ENCODE measurements around the gene SAGE1. TPM values are rescaled to one million over a fixed set of nuclear protein-coding genes. Genes with fewer than 3 reads are reported as not detected.
"Not testable (repeated sequence)": the region's sequence is repeated elsewhere in the genome, so short reads cannot be mapped to it uniquely, and the experiment has no call there.

The SAGE1 gene
- total and polyA plus RNA-seq, 9 donors: not detected

- WGBS (ENCODE audit: insufficient coverage): 61% methylated on average over 5 of the region's 5 CpGs
- Histone ChIP-seq H3K4me3 (ENCODE audit: low read length) (no peak overlapping the region), H3K36me3 (ENCODE audit: control insufficient read depth, insufficient read depth, low read length) (no peaks in the 10 kb centered on the region), H3K4me1 (ENCODE audit: control insufficient read depth, insufficient read depth, low read length) (no peaks in the 10 kb centered on the region), H3K9me3 (replicated peaks; ENCODE audit: control insufficient read depth, low read depth, low read length) (no peaks in the 10 kb centered on the region), H3K27ac (ENCODE audit: low read length) (no peak overlapping the region), H3K27me3 (ENCODE audit: control insufficient read depth, insufficient read depth, low read length) (peaks cover 17% of the 10 kb centered on the region)
- DNase-seq: no peak
These were observed 20.9 kb downstream of the SAGE1 start for GRCh38 chrX:135914404-135914803.

- H3K4me3 ChIP-seq (ENCODE audit: low read length); H3K27ac ChIP-seq (ENCODE audit: low read length); H3K9me3 ChIP-seq (replicated peaks; ENCODE audit: control insufficient read depth, low read depth, low read length); DNase-seq; H3K4me1 ChIP-seq (ENCODE audit: control insufficient read depth, insufficient read depth, low read length); H3K36me3 ChIP-seq (ENCODE audit: control insufficient read depth, insufficient read depth, low read length): not testable (repeated sequence)
- peaks cover 19% of the 10 kb centered on the region for H3K27me3 ChIP-seq (ENCODE audit: control insufficient read depth, insufficient read depth, low read length)
- WGBS (ENCODE audit: insufficient coverage): no CpG with 5 or more reads among the region's 1 CpG
These were observed 27.0 kb downstream of the SAGE1 start for GRCh38 chrX:135920516-135920915.

GRCh38 chrX:135923353-135923752 is 29.8 kb downstream of the SAGE1 start:
- Histone ChIP-seq H3K4me1 (ENCODE audit: control insufficient read depth, insufficient read depth, low read length) (no peaks in the 10 kb centered on the region), H3K36me3 (ENCODE audit: control insufficient read depth, insufficient read depth, low read length) (no peaks in the 10 kb centered on the region), H3K4me3 (ENCODE audit: low read length) (no peak overlapping the region), H3K27me3 (ENCODE audit: control insufficient read depth, insufficient read depth, low read length) (peaks cover 18% of the 10 kb centered on the region), H3K27ac (ENCODE audit: low read length) (no peak overlapping the region), H3K9me3 (replicated peaks; ENCODE audit: control insufficient read depth, low read depth, low read length) (no peaks in the 10 kb centered on the region)
- 40% methylated on average over 3 of the region's 5 CpGs for WGBS (ENCODE audit: insufficient coverage)
- no peak for DNase-seq

GRCh38 chrX:135927897-135928296 is 34.4 kb downstream of the SAGE1 start:
- Histone ChIP-seq H3K36me3 (ENCODE audit: control insufficient read depth, insufficient read depth, low read length) (no peaks in the 10 kb centered on the region), H3K4me3 (ENCODE audit: low read length) (no peak overlapping the region), H3K9me3 (replicated peaks; ENCODE audit: control insufficient read depth, low read depth, low read length) (no peaks in the 10 kb centered on the region), H3K4me1 (ENCODE audit: control insufficient read depth, insufficient read depth, low read length) (no peaks in the 10 kb centered on the region), H3K27ac (ENCODE audit: low read length) (no peak overlapping the region), H3K27me3 (ENCODE audit: control insufficient read depth, insufficient read depth, low read length) (peaks cover 29% of the 10 kb centered on the region)
- WGBS (ENCODE audit: insufficient coverage): 13% methylated on average over 1 of the region's 2 CpGs
- DNase-seq: no peak

- H3K4me1 ChIP-seq (ENCODE audit: control insufficient read depth, insufficient read depth, low read length): no peaks in the 10 kb centered on the region
- H3K27ac ChIP-seq (ENCODE audit: low read length): no peak overlapping the region
- no peak overlapping the region for H3K4me3 ChIP-seq (ENCODE audit: low read length)
- 35% methylated on average over 9 of the region's 19 CpGs for WGBS (ENCODE audit: insufficient coverage)
- H3K36me3 ChIP-seq (ENCODE audit: control insufficient read depth, insufficient read depth, low read length): no peaks in the 10 kb centered on the region
- H3K27me3 ChIP-seq (ENCODE audit: control insufficient read depth, insufficient read depth, low read length): peaks cover 23% of the 10 kb centered on the region
- H3K9me3 ChIP-seq (replicated peaks; ENCODE audit: control insufficient read depth, low read depth, low read length): no peaks in the 10 kb centered on the region
- DNase-seq: peak; percentile 25
These were observed 38.4 kb downstream of the SAGE1 start for GRCh38 chrX:135931644-135932487.

GRCh38 chrX:135944486-135944885 is 51.0 kb downstream of the SAGE1 start:
- H3K36me3 ChIP-seq (ENCODE audit: control insufficient read depth, insufficient read depth, low read length): no peaks in the 10 kb centered on the region
- WGBS (ENCODE audit: insufficient coverage): no CpG with 5 or more reads among the region's 2 CpGs
- H3K4me3 ChIP-seq (ENCODE audit: low read length): no peak overlapping the region
- peaks cover 2% of the 10 kb centered on the region for H3K9me3 ChIP-seq (replicated peaks; ENCODE audit: control insufficient read depth, low read depth, low read length)
- peaks cover 2% of the 10 kb centered on the region for H3K27me3 ChIP-seq (ENCODE audit: control insufficient read depth, insufficient read depth, low read length)
- no peak for DNase-seq
- no peaks in the 10 kb centered on the region for H3K4me1 ChIP-seq (ENCODE audit: control insufficient read depth, insufficient read depth, low read length)
- no peak overlapping the region for H3K27ac ChIP-seq (ENCODE audit: low read length)

GRCh38 chrX:135951291-135951690 is 57.8 kb downstream of the SAGE1 start:
- peaks cover 9% of the 10 kb centered on the region for H3K27me3 ChIP-seq (ENCODE audit: control insufficient read depth, insufficient read depth, low read length)
- no peaks in the 10 kb centered on the region for H3K4me1 ChIP-seq (ENCODE audit: control insufficient read depth, insufficient read depth, low read length)
- 63% methylated on average over 4 of the region's 4 CpGs for whole genome bisulfite sequencing (ENCODE audit: insufficient coverage)
- no peak overlapping the region for H3K27ac ChIP-seq (ENCODE audit: low read length)
- no peak overlapping the region for H3K4me3 ChIP-seq (ENCODE audit: low read length)
- no peaks in the 10 kb centered on the region for H3K9me3 ChIP-seq (replicated peaks; ENCODE audit: control insufficient read depth, low read depth, low read length)
- no peaks in the 10 kb centered on the region for H3K36me3 ChIP-seq (ENCODE audit: control insufficient read depth, insufficient read depth, low read length)
- DNase-seq: no peak

Other genes with a start within 250 kb of the SAGE1 start
- gene CT45A1, start 180.1 kb upstream of the SAGE1 start, total RNA-seq: 0.13 TPM
- gene CT45A1, start 180.1 kb upstream of the SAGE1 start, polyA plus RNA-seq (ENCODE audit: insufficient read depth in 1 of 8, insufficient read length in 8 of 8, low replicate concordance in 1 of 8): under 1 TPM in 4 of 8 donors, not detected in 4; 0.14 to 0.36 (median 0.31) TPM
- gene CT45A3, start 125.5 kb upstream of the SAGE1 start, total RNA-seq: not detected
- under 1 TPM in 4 of 8 donors, not detected in 4; 0.18 to 0.38 (median 0.24) TPM for gene CT45A3, start 125.5 kb upstream of the SAGE1 start, polyA plus RNA-seq (ENCODE audit: insufficient read depth in 1 of 8, insufficient read length in 8 of 8, low replicate concordance in 1 of 8)
- gene CT45A5, start 108.2 kb upstream of the SAGE1 start, total RNA-seq: 0.09 TPM
- 1 to 10 TPM in 1 of 8 donors, under 1 TPM in 3, not detected in 4; 0.26 to 1.6 (median 0.43) TPM for gene CT45A5, start 108.2 kb upstream of the SAGE1 start, polyA plus RNA-seq (ENCODE audit: insufficient read depth in 1 of 8, insufficient read length in 8 of 8, low replicate concordance in 1 of 8)
- not detected for gene CT45A6, start 90.9 kb upstream of the SAGE1 start, total RNA-seq
- gene CT45A6, start 90.9 kb upstream of the SAGE1 start, polyA plus RNA-seq (ENCODE audit: insufficient read depth in 1 of 8, insufficient read length in 8 of 8, low replicate concordance in 1 of 8): under 1 TPM in 2 of 8 donors, not detected in 6; 0.57 to 0.78 TPM
- not detected for gene CT45A2, start 73.7 kb upstream of the SAGE1 start, total RNA-seq
- gene CT45A2, start 73.7 kb upstream of the SAGE1 start, polyA plus RNA-seq (ENCODE audit: insufficient read depth in 1 of 8, insufficient read length in 8 of 8, low replicate concordance in 1 of 8): under 1 TPM in 1 of 8 donors, not detected in 7; 0.17 TPM
- gene CT45A7, start 56.4 kb upstream of the SAGE1 start, total RNA-seq: not detected
- under 1 TPM in 2 of 8 donors, not detected in 6; 0.44 TPM for gene CT45A7, start 56.4 kb upstream of the SAGE1 start, polyA plus RNA-seq (ENCODE audit: insufficient read depth in 1 of 8, insufficient read length in 8 of 8, low replicate concordance in 1 of 8)
- not detected for gene CT45A8, start 39.2 kb upstream of the SAGE1 start, total RNA-seq
- not detected for gene CT45A8, start 39.2 kb upstream of the SAGE1 start, polyA plus RNA-seq (ENCODE audit: insufficient read depth in 1 of 8, insufficient read length in 8 of 8, low replicate concordance in 1 of 8)
- not detected for gene CT45A9, start 21.9 kb upstream of the SAGE1 start, total RNA-seq
- gene CT45A9, start 21.9 kb upstream of the SAGE1 start, polyA plus RNA-seq (ENCODE audit: insufficient read depth in 1 of 8, insufficient read length in 8 of 8, low replicate concordance in 1 of 8): not detected
- gene CT45A10, start 272 bp upstream of the SAGE1 start, total RNA-seq: not detected
- not detected for gene CT45A10, start 272 bp upstream of the SAGE1 start, polyA plus RNA-seq (ENCODE audit: insufficient read depth in 1 of 8, insufficient read length in 8 of 8, low replicate concordance in 1 of 8)
- 13.1 TPM for gene MMGT1, start 80.3 kb downstream of the SAGE1 start, total RNA-seq
- 10 to 100 TPM; 15.4 to 21.9 (median 16.7) TPM for gene MMGT1, start 80.3 kb downstream of the SAGE1 start, polyA plus RNA-seq (ENCODE audit: insufficient read depth in 1 of 8, insufficient read length in 8 of 8, low replicate concordance in 1 of 8)
- gene SLC9A6, start 91.7 kb downstream of the SAGE1 start, total RNA-seq: 7.7 TPM
- gene SLC9A6, start 91.7 kb downstream of the SAGE1 start, polyA plus RNA-seq (ENCODE audit: insufficient read depth in 1 of 8, insufficient read length in 8 of 8, low replicate concordance in 1 of 8): 1 to 10 TPM; 6.6 to 8.9 (median 7.0) TPM